VCaP (cell line): ENCODE data around the gene BPIFB4.

ENCODE experiments used
- H3K27ac ChIP-seq: fragments of 450-650 bp; 2 replicates; pipeline ENCODE4 v1.5.1; 2017
- CTCF ChIP-seq: fragments of 450-650 bp; conservative IDR thresholded peaks from 2 replicates; pipeline ENCODE4 v1.5.1; 2017; ENCODE audit warnings: mild to moderate bottlenecking, moderate library complexity

The BPIFB4 gene

GRCh38 chr20:33091693-33092092, 12.2 kb downstream of the BPIFB4 start:
- no peak for TF ChIP-seq CTCF
- no peak overlapping the region for H3K27ac ChIP-seq

DNA sequence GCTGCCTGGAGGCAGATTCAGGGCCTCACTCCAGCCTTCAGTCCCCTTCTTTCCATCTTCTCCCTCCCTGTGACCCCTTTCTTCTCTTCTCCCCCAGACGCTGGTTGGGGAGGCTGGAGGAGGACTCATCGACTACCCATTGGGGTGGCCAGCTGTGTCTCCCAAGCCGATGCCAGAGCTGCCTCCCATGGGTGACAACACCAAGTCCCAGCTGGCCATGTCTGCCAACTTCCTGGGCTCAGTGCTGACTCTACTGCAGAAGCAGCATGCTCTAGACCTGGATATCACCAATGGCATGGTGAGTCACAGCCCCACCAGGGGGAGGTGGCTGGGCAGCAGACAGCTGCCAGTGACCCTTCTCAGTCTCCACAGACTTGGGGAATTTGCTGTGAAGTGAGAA, 12.9 kb downstream of the BPIFB4 start:
- TF ChIP-seq CTCF = no peak
- H3K27ac ChIP-seq = no peak overlapping the region

GRCh38 chr20:33093074-33093473, 13.6 kb downstream of the BPIFB4 start:
- no peak for TF ChIP-seq CTCF
- no peak overlapping the region for H3K27ac ChIP-seq

GRCh38 chr20:33093582-33093981, 14.1 kb downstream of the BPIFB4 start:
- no peak overlapping the region for H3K27ac ChIP-seq
- no peak for TF ChIP-seq CTCF

- TF ChIP-seq CTCF = no peak
- H3K27ac ChIP-seq = peak overlapping the region; percentile 64; the same call in 1 of the 2 replicates
These were observed 15.8 kb downstream of the BPIFB4 start for GRCh38 chr20:33095249-33095648.

DNA sequence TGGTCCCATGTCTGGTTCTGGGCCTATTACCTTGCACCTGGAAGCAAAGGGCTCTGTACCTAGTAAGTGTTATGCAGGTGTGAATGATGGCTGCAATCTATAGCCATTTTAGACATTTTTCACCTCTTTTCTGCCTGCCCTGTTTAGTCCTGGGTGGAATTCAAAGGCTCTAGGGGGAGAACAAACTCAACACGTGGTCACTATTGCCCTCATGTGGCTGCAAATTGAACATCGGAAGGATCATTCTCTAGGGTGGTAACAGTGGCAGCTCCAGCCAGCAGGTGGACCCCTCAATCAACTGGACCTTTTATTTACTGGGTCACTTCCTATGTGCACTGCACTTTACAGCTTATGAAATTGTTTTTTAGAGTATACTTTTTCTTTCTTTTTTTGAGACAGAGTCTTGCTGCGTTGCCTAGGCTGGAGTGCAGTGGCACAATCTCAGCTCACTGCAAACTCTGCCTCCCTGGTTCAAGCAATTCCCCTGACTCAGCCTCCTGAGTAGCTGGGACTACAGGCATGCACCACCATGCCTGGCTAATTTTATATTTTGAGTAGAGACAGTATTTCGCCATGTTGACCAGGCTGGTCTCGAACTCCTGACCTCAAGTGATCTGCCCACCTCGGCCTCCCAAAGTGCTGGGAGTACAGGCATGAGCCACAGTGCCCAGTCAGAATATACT, 16.6 kb downstream of the BPIFB4 start:
- TF ChIP-seq CTCF = peak; percentile 98
- peak overlapping the region; percentile 64; the same call in 1 of the 2 replicates for H3K27ac ChIP-seq

- TF ChIP-seq CTCF = no peak
- peak overlapping the region; percentile 64; the same call in 1 of the 2 replicates for H3K27ac ChIP-seq
These were observed 17.6 kb downstream of the BPIFB4 start for GRCh38 chr20:33097001-33097400.
